IMR-90 (cell line): ENCODE measurements around the gene BCLAF1. TPM values are rescaled to one million over a fixed set of nuclear protein-coding genes. Genes with fewer than 3 reads are reported as not detected.

ENCODE experiments used
- ATAC-seq: fragments of 200-7000 bp; cut with Tn5 transposase; 2 replicates; pipeline ENCODE4 v1.9.1; 2020; ENCODE audit warnings: low read depth, mild to moderate bottlenecking, moderate library complexity
- BruUV-seq: library from RNA; stranded (reverse); fragments of 400-500 nt; replicated peaks from 2 replicates; lab custom pipeline; 2021; lab: Mats Ljungman, UMichigan
- CTCF ChIA-PET: fragments of 300-600 bp; formaldehyde crosslinking; extraction: SDS; loops from one replicate; lab custom pipeline; 2021; ENCODE audit warnings: antibody characterized with exemption; lab: Yijun Ruan, JAX
- POLR2A ChIA-PET: fragments of 300-600 bp; sonication (Branson Sonifier 250); formaldehyde crosslinking; loops from one replicate; lab custom pipeline; 2022; ENCODE audit warnings: antibody characterized with exemption; ENCODE audit not compliant: unreplicated experiment; lab: Charles Lee
- DNase-seq: peaks from one replicate; pipeline ENCODE4 v3.0.0; 2013
- H2AFZ ChIP-seq: replicated peaks from 2 replicates; pipeline ENCODE3; 2013; ENCODE audit warnings: low read length, mild to moderate bottlenecking; ENCODE audit not compliant: poor library complexity
- H2AK5ac ChIP-seq: 2 replicates; pipeline ENCODE4 v1.6.1; 2013; ENCODE audit warnings: low read depth, low read length, inconsistent platforms
- H2AK9ac ChIP-seq: replicated peaks from 2 replicates; pipeline ENCODE3; 2013; ENCODE audit warnings: mild to moderate bottlenecking, low read depth, low read length, moderate library complexity; ENCODE audit not compliant: poor library complexity
- H2BK120ac ChIP-seq: 2 replicates; pipeline ENCODE4 v1.6.1; 2013; ENCODE audit warnings: low read depth, low read length, inconsistent platforms
- H2BK15ac ChIP-seq: 3 replicates; pipeline ENCODE4 v1.6.1; 2013; ENCODE audit warnings: low read depth, low read length, inconsistent platforms
- H2BK20ac ChIP-seq: 2 replicates; pipeline ENCODE4 v1.6.1; 2013; ENCODE audit warnings: low read depth, mild to moderate bottlenecking, inconsistent platforms, low read length, moderate library complexity
- H2BK5ac ChIP-seq: 2 replicates; pipeline ENCODE4 v1.6.1; 2013; ENCODE audit warnings: mild to moderate bottlenecking, low read depth, low read length, inconsistent platforms; ENCODE audit not compliant: poor library complexity, severe bottlenecking
- H3K14ac ChIP-seq: replicated peaks from 2 replicates; pipeline ENCODE4 v1.6.1; 2013; ENCODE audit warnings: low read depth, low read length, inconsistent platforms
- H3K18ac ChIP-seq: 2 replicates; pipeline ENCODE4 v1.6.1; 2013; ENCODE audit warnings: low read depth, low read length, control low read depth
- H3K23ac ChIP-seq: 2 replicates; pipeline ENCODE4 v1.6.1; 2013; ENCODE audit warnings: low read depth, low read length, inconsistent platforms
- H3K27ac ChIP-seq: 2 replicates; pipeline ENCODE4 v1.5.1; 2013; ENCODE audit warnings: mild to moderate bottlenecking, control low read depth, low read length; ENCODE audit not compliant: insufficient read depth
- H3K27me3 ChIP-seq: 2 replicates; pipeline ENCODE4 v1.6.1; 2013; ENCODE audit warnings: low read length; ENCODE audit not compliant: control insufficient read depth, insufficient read depth
- H3K36me3 ChIP-seq: 2 replicates; pipeline ENCODE4 v1.6.1; 2013; ENCODE audit warnings: low read length, mixed read lengths; ENCODE audit not compliant: control insufficient read depth, insufficient read depth
- H3K4ac ChIP-seq: 2 replicates; pipeline ENCODE4 v1.6.1; 2013; ENCODE audit warnings: low read depth, low read length, inconsistent platforms
- H3K4me1 ChIP-seq: 2 replicates; pipeline ENCODE4 v1.6.1; 2013; ENCODE audit warnings: low read length, mixed read lengths; ENCODE audit not compliant: control insufficient read depth, insufficient read depth
- H3K4me2 ChIP-seq: 2 replicates; pipeline ENCODE4 v1.6.1; 2013; ENCODE audit warnings: low read depth, mild to moderate bottlenecking, control low read depth, low read length, moderate library complexity
- H3K4me3 ChIP-seq: 2 replicates; pipeline ENCODE4 v1.5.1; 2013; ENCODE audit warnings: low read depth, mild to moderate bottlenecking, control low read depth, low read length, moderate library complexity; ENCODE audit not compliant: insufficient read depth
- H3K56ac ChIP-seq: 2 replicates; pipeline ENCODE4 v1.6.1; 2013; ENCODE audit warnings: low read length, inconsistent platforms; ENCODE audit not compliant: insufficient read depth; ENCODE audit errors: extremely low read depth
- H3K79me1 ChIP-seq, 2 experiments: 2 replicates each; pipeline ENCODE4 v1.6.1; 2013; ENCODE audit warnings: low read length in 2 of 2, inconsistent platforms in 1 of 2, low read depth in 1 of 2
- H3K9ac ChIP-seq: 2 replicates; pipeline ENCODE4 v1.6.1; 2013; ENCODE audit warnings: low read depth, low read length, control low read depth
- H3K9me1 ChIP-seq: 2 replicates; pipeline ENCODE4 v1.6.1; 2013; ENCODE audit warnings: low read length, inconsistent platforms; ENCODE audit not compliant: insufficient read depth
- H3K9me3 ChIP-seq: 2 replicates; pipeline ENCODE4 v1.6.1; 2013; ENCODE audit warnings: low read length; ENCODE audit not compliant: control insufficient read depth, insufficient read depth
- H4K20me1 ChIP-seq: 2 replicates; pipeline ENCODE4 v1.6.1; 2013; ENCODE audit warnings: low read length, inconsistent platforms; ENCODE audit not compliant: insufficient read depth
- H4K5ac ChIP-seq: 2 replicates; pipeline ENCODE4 v1.6.1; 2013; ENCODE audit warnings: mild to moderate bottlenecking, low read depth, low read length, control low read depth
- H4K8ac ChIP-seq, 2 experiments: 2 replicates each; pipeline ENCODE4 v1.6.1; 2013; ENCODE audit warnings: low read depth in 2 of 2, low read length in 2 of 2, control low read depth in 1 of 2, inconsistent platforms in 1 of 2
- H4K91ac ChIP-seq: 2 replicates; pipeline ENCODE4 v1.6.1; 2013; ENCODE audit warnings: low read depth, low read length, inconsistent platforms; ENCODE audit not compliant: insufficient read depth
- BHLHE40 ChIP-seq: fragments of 150-350 bp; IDR thresholded peaks from 2 replicates; pipeline ENCODE4 v1.6.1; 2016; ENCODE audit warnings: mild to moderate bottlenecking, low read depth, low read length
- CEBPB ChIP-seq: IDR thresholded peaks from 2 replicates; pipeline ENCODE4 v1.6.1; 2012; ENCODE audit warnings: low read depth, low read length, improper control_type of control experiment
- CHD1 ChIP-seq: IDR thresholded peaks from 2 replicates; pipeline ENCODE4 v1.6.1; 2012; ENCODE audit warnings: low read depth, low read length, improper control_type of control experiment
- CTCF ChIP-seq: conservative IDR thresholded peaks from 2 replicates; pipeline ENCODE4 v1.5.1; 2012; ENCODE audit warnings: mild to moderate bottlenecking, low read depth, low read length, improper control_type of control experiment
- ELK1 ChIP-seq: fragments of 150-350 bp; IDR thresholded peaks from 2 replicates; pipeline ENCODE4 v1.6.1; 2016; ENCODE audit warnings: low read depth, mild to moderate bottlenecking, low read length, moderate library complexity, borderline replicate concordance
- MAFK ChIP-seq: IDR thresholded peaks from 2 replicates; pipeline ENCODE4 v1.6.1; 2012; ENCODE audit warnings: low read depth, low read length, improper control_type of control experiment
- MAZ ChIP-seq: IDR thresholded peaks from 2 replicates; pipeline ENCODE4 v1.6.1; 2012; ENCODE audit warnings: low read depth, mild to moderate bottlenecking, low read length, improper control_type of control experiment, moderate library complexity, borderline replicate concordance
- MXI1 ChIP-seq: IDR thresholded peaks from 2 replicates; pipeline ENCODE4 v1.6.1; 2012; ENCODE audit warnings: low read depth, mild to moderate bottlenecking, low read length, moderate library complexity, borderline replicate concordance
- NFE2L2 ChIP-seq: fragments of 150-350 bp; IDR thresholded peaks from 2 replicates; pipeline ENCODE4 v1.6.1; 2016; ENCODE audit warnings: low read depth, mild to moderate bottlenecking, low read length
- POLR2A ChIP-seq: IDR thresholded peaks from 2 replicates; pipeline ENCODE4 v1.6.1; 2012; ENCODE audit warnings: mild to moderate bottlenecking, low read depth, low read length
- RCOR1 ChIP-seq: IDR thresholded peaks from 2 replicates; pipeline ENCODE4 v1.6.1; 2012; ENCODE audit warnings: mild to moderate bottlenecking, low read length, improper control_type of control experiment; ENCODE audit not compliant: insufficient replicate concordance
- RFX5 ChIP-seq: IDR thresholded peaks from 2 replicates; pipeline ENCODE4 v1.8.0; 2012; ENCODE audit warnings: low read depth, mild to moderate bottlenecking, low read length, moderate library complexity
- SMC3 ChIP-seq: fragments of 150-350 bp; IDR thresholded peaks from 2 replicates; pipeline ENCODE4 v1.6.1; 2016; ENCODE audit warnings: low read depth, mild to moderate bottlenecking, antibody characterized with exemption, low read length, moderate library complexity
- WGBS, 2 experiments: methylation state at CpG; one replicate each; pipeline versions ENCODE4 v1.1.5 to v1.1.7; 2013; ENCODE audit warnings: missing lambda C conversion rate in 2 of 2; ENCODE audit not compliant: insufficient read length in 1 of 2; ENCODE audit errors: extremely low coverage in 2 of 2; 5-methylcytosine and 5-hydroxymethylcytosine counted together
- dilution Hi-C: fragments of 300-500 bp; cut with HindIII; formaldehyde crosslinking; loops from one replicate; pipeline ENCODE4 v1.14.3; 2018; ENCODE audit warnings: low sequenced_read_pairs; ENCODE audit not compliant: unreplicated experiment
- in situ Hi-C: fragments of 300-500 bp; cut with MboI; formaldehyde crosslinking; loops from 3 replicates; pipeline ENCODE4 v1.14.3; 2019; ENCODE audit warnings: low sequenced_read_pairs, inconsistent platforms, mixed read lengths
- intact Hi-C: fragments of 100-400 bp; cut with micrococcal nuclease; formaldehyde crosslinking; loops from 2 replicates; pipeline ENCODE4 v1.10.0; 2022
- polyA plus RNA-seq, 3 experiments: library from polyadenylated mRNA; depleted of rRNA; stranded (reverse); fragments of >200 nt; gene quantifications; 2 replicates each; pipeline ENCODE4 v1.2.3, GENCODE V29; 2012; ENCODE audit warnings: low replicate concordance in 1 of 3
- total RNA-seq: library from RNA; depleted of rRNA; stranded (reverse); fragments of >200 nt; gene quantifications from 2 replicates; pipeline ENCODE4 v1.2.3, GENCODE V29; 2012

Gene BCLAF1
- total and polyA plus RNA-seq, 2 of the 4 experiments (the other 2 are of a cell fraction): 34.0 to 141 TPM

- Histone ChIP-seq H4K5ac (no peak overlapping the region), H2BK5ac (no peak overlapping the region), H2AK9ac (no peak overlapping the region), H3K36me3 (no peaks in the 10 kb centered on the region), H2AK5ac (no peak overlapping the region), H2BK120ac (no peak overlapping the region), H3K23ac (no peak overlapping the region), H3K9me3 (no peaks in the 10 kb centered on the region), H3K18ac (no peak overlapping the region), H4K20me1 (no peaks in the 10 kb centered on the region), H3K4ac (no peak overlapping the region), H3K9me1 (no peaks in the 10 kb centered on the region), H3K4me3 (no peak overlapping the region), H4K8ac (no peak overlapping the region), H3K4me1 (peaks cover 3% of the 10 kb centered on the region; the same call in 1 of the 2 replicates), H2BK20ac (no peak overlapping the region), H4K91ac (no peak overlapping the region), H3K79me1 (no peaks in the 10 kb centered on the region), H2BK15ac (no peak overlapping the region), H3K14ac (no peak overlapping the region), H2AFZ (no peak overlapping the region), H3K9ac (no peak overlapping the region), H3K4me2 (no peak overlapping the region), H3K27me3 (peaks cover 5% of the 10 kb centered on the region), H3K56ac (no peak overlapping the region), H3K27ac (no peak overlapping the region)
- intact Hi-C loops (no loop called here), dilution Hi-C loops (no loop called here), in situ Hi-C loops (no loop called here)
- TF ChIP-seq NFE2L2 (no peak), RFX5 (no peak), MXI1 (no peak), MAZ (no peak), RCOR1 (no peak), CEBPB (no peak), CTCF (no peak), CHD1 (no peak), MAFK (no peak), ELK1 (no peak), POLR2A (no peak), BHLHE40 (no peak), SMC3 (no peak)
- 100% methylated on average over 1 of the region's 3 CpGs; no CpG with 5 or more reads in 1 of the 2 experiments for WGBS, 2 experiments
- DNase-seq (no peak), ATAC-seq (no peak)
- ChIA-PET CTCF (no interaction called here), POLR2A (no interaction called here)
- no TSS peak for BruUV-seq
Measured at GRCh38 chr6:136337606-136338005, 48.0 kb upstream of the BCLAF1 start.
